ENCODE data around the gene SEC62.

GRCh38 chr3:169992156-169992555 is 25.5 kb downstream of the SEC62 start:
- TF ChIP-seq CTCF (conservative IDR thresholded peaks at IDR 0.05): no peak
- TF ChIP-seq ZFX (IDR thresholded peaks at IDR 0.05): no peak
